ENCODE data around the gene LRRC7. TPM values are rescaled to one million over a fixed set of nuclear protein-coding genes. Genes with fewer than 3 reads are reported as not detected.

LRRC7 gene
- total RNA-seq, 4 donors from 2014 or later = 0.11 to 0.88 (median 0.36) TPM

DNA sequence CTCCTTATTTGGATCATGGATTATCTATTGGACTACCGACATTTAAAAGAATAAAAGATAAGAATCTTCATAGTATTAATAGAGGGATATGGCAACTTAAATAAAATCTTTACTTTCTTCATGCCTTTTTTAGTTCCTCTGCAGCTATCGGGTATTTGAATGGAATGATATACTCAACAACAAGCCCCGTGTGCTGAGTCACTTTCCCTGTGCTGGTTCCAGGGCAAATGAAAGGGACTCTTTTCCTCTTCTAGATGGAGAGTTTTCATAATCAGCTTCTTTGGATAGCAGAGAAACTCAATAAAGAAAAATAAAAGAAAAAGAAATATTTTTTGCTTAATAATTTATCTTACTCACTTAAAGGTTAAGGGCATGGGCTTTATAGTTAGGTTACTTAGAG lies 423.9 kb downstream of the LRRC7 start:
- no peak for DNase-seq (ENCODE audit: low spot score in 2 of 2)
- H3K4me3 ChIP-seq (ENCODE audit: low read depth, poor library complexity, severe bottlenecking) = no peak overlapping the region
- intact Hi-C loops (cut with DNase I; ENCODE audit: low total_unique reads) = no loop called here
- TF ChIP-seq POLR2A (IDR thresholded peaks at IDR 0.05) = no peak
- WGBS, 2 donors = 57 to 71% methylated on average over 3 of the region's 3 CpGs

DNA sequence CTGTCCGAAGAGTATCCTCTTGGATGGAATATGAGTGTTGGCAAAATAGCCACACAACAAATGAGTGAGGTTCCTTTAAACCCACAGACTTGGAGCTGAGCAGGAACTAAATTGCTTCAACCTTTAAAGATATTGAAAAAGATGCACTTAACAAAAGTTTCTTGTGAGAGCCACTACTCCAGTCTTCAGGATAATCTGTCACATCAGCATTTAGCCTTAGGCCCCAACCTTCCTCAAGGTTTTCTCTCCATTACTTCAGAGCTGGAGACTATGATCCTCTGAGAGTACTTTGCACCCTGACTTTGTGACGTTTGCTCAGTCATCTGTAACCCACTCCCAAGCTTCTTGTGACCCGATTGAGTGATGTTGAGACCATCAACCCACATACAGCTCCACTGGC lies 424.9 kb downstream of the LRRC7 start:
- 74 to 84% methylated on average over 3 of the region's 3 CpGs for WGBS, 2 donors
- H3K4me3 ChIP-seq (ENCODE audit: low read depth, poor library complexity, severe bottlenecking) = no peak overlapping the region
- intact Hi-C loops (cut with DNase I; ENCODE audit: low total_unique reads) = no loop called here

DNA sequence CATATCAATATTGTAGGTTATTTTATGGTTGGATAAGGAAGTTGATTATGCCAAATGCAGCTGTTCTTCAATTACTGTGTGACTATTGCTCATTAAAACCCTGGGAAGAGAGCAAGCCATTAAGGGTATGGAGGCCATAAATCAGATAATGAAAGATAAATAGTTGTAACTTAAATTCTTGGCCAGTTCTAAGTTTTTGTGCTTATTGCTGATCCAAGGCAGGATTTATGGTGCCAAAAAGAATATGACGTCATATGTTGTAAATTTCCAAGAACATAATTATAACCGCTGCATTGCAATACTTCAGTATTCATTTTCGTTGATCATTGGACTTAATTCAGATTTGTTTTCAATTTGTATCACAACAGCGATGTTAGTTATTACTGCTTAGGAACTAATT lies 426.1 kb downstream of the LRRC7 start:
- TF ChIP-seq, protein P1, sequence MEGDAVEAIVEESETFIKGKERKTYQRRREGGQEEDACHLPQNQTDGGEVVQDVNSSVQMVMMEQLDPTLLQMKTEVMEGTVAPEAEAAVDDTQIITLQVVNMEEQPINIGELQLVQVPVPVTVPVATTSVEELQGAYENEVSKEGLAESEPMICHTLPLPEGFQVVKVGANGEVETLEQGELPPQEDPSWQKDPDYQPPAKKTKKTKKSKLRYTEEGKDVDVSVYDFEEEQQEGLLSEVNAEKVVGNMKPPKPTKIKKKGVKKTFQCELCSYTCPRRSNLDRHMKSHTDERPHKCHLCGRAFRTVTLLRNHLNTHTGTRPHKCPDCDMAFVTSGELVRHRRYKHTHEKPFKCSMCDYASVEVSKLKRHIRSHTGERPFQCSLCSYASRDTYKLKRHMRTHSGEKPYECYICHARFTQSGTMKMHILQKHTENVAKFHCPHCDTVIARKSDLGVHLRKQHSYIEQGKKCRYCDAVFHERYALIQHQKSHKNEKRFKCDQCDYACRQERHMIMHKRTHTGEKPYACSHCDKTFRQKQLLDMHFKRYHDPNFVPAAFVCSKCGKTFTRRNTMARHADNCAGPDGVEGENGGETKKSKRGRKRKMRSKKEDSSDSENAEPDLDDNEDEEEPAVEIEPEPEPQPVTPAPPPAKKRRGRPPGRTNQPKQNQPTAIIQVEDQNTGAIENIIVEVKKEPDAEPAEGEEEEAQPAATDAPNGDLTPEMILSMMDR (IDR thresholded peaks at IDR 0.05) = no peak
- TF ChIP-seq POLR2A (IDR thresholded peaks at IDR 0.05) = no peak
- no peak overlapping the region for H3K4me3 ChIP-seq (ENCODE audit: low read depth, poor library complexity, severe bottlenecking)
- WGBS, 2 donors = 28 to 31% methylated on average over 4 of the region's 4 CpGs
- intact Hi-C loops (cut with DNase I; ENCODE audit: low total_unique reads) = no loop called here
- DNase-seq (ENCODE audit: low spot score in 2 of 2) = no peak

More for the DNA sequence above, 424.9 kb downstream of the LRRC7 start:
- TF ChIP-seq, protein P1 (IDR thresholded peaks at IDR 0.05) = no peak
- no peak for TF ChIP-seq POLR2A (IDR thresholded peaks at IDR 0.05)
- DNase-seq (ENCODE audit: low spot score in 2 of 2) = no peak

DNA sequence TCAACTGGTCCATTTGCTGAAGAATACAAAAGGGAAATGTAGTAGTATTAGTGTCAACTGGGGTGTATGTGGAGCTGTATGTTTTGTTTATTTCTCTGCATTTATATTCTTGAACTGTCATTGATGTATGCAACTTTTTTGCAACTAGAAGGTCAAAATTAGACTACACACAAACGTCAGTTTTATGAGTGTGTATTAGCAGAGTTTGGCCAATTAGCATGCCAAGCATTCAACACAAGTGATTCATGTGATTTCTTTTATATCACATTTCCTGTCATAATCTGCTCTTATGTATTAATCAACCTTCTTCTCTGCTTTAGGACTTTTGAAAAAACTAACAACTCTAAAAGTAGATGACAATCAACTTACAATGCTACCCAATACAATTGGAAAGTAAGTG lies 426.5 kb downstream of the LRRC7 start:
- intact Hi-C loops (cut with DNase I; ENCODE audit: low total_unique reads) = no loop called here
- WGBS, 2 donors = 6 to 12% methylated on average over 1 of the region's 1 CpG
- no peak overlapping the region for H3K4me3 ChIP-seq (ENCODE audit: low read depth, poor library complexity, severe bottlenecking)
- TF ChIP-seq, protein P1 (IDR thresholded peaks at IDR 0.05) = no peak
- TF ChIP-seq POLR2A (IDR thresholded peaks at IDR 0.05) = no peak
- DNase-seq (ENCODE audit: low spot score in 2 of 2) = no peak

DNA sequence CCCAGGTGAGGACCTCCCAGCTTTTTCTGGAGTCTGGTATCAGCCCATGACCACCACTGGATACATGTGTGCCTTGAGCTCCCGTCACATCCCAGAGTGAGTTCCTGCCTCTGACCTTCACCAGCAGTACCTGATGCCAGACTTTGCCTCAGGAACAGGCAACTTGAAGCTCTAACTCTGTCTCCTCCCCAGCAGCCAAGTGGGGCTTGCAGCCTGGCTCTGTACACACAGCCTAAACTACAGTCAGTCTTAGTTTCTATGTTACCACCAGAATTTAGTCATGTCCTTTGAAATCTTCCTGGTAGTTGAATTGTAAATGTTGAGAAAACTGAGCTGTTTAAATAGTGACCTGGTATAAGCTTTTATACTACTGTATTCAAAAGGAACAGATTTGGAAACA lies 431.1 kb downstream of the LRRC7 start:
- no peak for DNase-seq (ENCODE audit: low spot score in 2 of 2)
- 88 to 93% methylated on average over 1 of the region's 1 CpG for WGBS, 2 donors
- TF ChIP-seq, protein P1 (IDR thresholded peaks at IDR 0.05) = no peak
- no peak for TF ChIP-seq POLR2A (IDR thresholded peaks at IDR 0.05)

DNA sequence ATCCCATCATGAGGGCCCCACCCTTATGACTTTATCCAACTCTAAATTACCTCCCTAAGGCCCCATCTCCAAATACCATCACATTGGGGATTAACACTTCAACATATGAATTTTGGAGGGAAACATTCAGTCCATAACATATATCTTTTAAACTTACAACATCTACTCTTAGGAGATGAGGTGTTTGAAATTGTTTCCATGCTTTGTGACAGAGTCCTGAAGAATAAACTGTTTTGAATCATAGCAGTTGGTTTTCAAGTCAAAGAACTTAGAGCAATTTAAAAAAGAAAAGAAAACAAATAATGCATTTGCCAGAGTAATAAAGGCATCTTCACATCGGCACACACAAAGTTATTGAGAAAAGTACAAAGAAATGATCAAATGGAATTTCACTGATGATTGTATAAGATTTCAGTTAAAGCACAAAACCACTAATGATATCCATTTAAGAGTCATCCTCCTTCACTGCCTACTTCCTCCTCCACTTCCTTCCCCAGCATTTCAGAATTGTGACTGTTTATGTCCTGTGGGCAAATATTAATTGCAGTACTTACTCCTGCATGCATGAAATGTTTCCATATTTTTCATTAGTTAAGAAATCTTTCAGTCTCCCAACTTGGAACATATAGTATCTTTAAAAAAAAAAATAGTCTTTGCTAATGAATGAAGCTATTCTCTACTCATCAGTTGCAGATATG lies 435.6 kb downstream of the LRRC7 start:
- no peak for DNase-seq (ENCODE audit: low spot score in 2 of 2)
- intact Hi-C loops (cut with DNase I; ENCODE audit: low total_unique reads) = no loop called here
- WGBS, 2 donors = 39 to 47% methylated on average over 1 of the region's 1 CpG
- TF ChIP-seq, protein P1 (IDR thresholded peaks at IDR 0.05) = no peak
- no peak for TF ChIP-seq POLR2A (IDR thresholded peaks at IDR 0.05)
- H3K4me3 ChIP-seq (ENCODE audit: low read depth, poor library complexity, severe bottlenecking) = no peak overlapping the region

More for the DNA sequence above, 431.1 kb downstream of the LRRC7 start:
- intact Hi-C loops (cut with DNase I; ENCODE audit: low total_unique reads) = no loop called here
- no peak overlapping the region for H3K4me3 ChIP-seq (ENCODE audit: low read depth, poor library complexity, severe bottlenecking)
